IgD-negative memory B cell (primary cell): ENCODE results near the gene CARD9. TPM values are rescaled to one million over a fixed set of nuclear protein-coding genes. Genes with fewer than 3 reads are reported as not detected.
"Not testable (repeated sequence)": the region's sequence is repeated elsewhere in the genome, so short reads cannot be mapped to it uniquely, and the experiment has no call there.

ENCODE experiments used
- H3K27ac Mint-ChIP-seq, 3 donors: one replicate each; pipeline ENCODE4 v1.8.0; 2020 to 2022; ENCODE audit warnings: mild to moderate bottlenecking in 3 of 3, mixed read lengths in 3 of 3, moderate library complexity in 1 of 3
- H3K27me3 Mint-ChIP-seq: one replicate; pipeline ENCODE4 v1.8.0; 2021; ENCODE audit warnings: mixed read lengths
- H3K36me3 Mint-ChIP-seq: one replicate; pipeline ENCODE4 v1.8.0; 2020; ENCODE audit warnings: mild to moderate bottlenecking, mixed read lengths
- H3K4me1 Mint-ChIP-seq, 3 donors: one replicate each; pipeline ENCODE4 v1.8.0; 2020 to 2022; ENCODE audit warnings: mixed read lengths in 3 of 3, mild to moderate bottlenecking in 1 of 3
- H3K4me3 Mint-ChIP-seq, 4 donors: one replicate each; pipeline ENCODE4 v1.8.0; 2020 to 2022; ENCODE audit warnings: mild to moderate bottlenecking in 4 of 4, mixed read lengths in 4 of 4, moderate library complexity in 3 of 4
- H3K9me3 Mint-ChIP-seq, 3 donors: one replicate each; pipeline ENCODE4 v1.8.0; 2020 to 2021; ENCODE audit warnings: mixed read lengths in 3 of 3, mild to moderate bottlenecking in 1 of 3
- polyA plus RNA-seq: library from polyadenylated mRNA; unstranded; fragments of 300-500 nt; fragmentation: Illumina TruSeq; gene quantifications from one replicate; pipeline ENCODE4 v1.2.3, GENCODE V29; 2021

CARD9 gene
- polyA plus RNA-seq, 1 donor from 2014 or later: 0.26 TPM

DNA sequence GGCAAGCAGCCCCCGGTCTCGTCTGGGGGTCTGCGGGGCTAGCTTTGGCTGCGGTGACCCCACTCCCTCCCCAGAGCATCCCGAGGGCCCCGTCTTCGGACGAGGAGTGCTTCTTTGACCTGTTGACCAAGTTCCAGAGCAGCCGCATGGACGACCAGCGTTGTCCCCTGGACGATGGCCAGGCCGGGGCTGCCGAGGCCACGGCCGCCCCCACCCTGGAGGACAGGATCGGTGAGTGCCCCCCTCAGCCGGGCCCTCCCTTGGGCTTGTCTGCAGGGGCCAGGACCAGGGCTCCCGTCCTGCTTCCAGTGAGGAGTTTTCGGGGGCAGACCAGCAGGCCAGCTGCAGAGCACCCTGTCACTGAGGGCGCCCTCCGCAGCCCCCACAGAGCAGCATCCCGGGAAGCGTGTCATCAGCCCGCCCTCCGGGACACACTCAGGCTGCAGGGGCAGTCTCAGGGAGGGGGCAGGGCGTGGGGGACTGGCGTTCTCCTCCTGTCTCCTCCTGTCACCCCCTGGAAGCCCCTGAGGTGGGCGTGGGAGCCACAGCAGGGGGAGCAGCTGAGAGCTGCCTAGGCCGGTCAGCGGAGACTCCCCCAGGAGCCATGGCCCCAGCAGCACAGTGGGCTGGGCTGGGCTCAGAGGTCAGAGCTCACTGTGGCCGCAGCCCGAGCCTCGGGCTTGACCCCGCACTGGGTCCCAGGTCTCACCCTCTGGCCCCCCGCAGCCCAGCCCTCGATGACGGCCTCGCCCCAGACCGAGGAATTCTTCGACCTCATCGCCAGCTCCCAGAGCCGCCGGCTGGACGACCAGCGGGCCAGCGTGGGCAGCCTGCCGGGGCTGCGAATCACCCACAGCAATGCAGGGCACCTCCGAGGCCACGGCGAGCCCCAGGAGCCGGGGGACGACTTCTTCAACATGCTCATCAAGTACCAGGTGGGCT, 17.6 kb downstream of the CARD9 start:
- no peak overlapping the region for H3K4me3 Mint-ChIP-seq

DNA sequence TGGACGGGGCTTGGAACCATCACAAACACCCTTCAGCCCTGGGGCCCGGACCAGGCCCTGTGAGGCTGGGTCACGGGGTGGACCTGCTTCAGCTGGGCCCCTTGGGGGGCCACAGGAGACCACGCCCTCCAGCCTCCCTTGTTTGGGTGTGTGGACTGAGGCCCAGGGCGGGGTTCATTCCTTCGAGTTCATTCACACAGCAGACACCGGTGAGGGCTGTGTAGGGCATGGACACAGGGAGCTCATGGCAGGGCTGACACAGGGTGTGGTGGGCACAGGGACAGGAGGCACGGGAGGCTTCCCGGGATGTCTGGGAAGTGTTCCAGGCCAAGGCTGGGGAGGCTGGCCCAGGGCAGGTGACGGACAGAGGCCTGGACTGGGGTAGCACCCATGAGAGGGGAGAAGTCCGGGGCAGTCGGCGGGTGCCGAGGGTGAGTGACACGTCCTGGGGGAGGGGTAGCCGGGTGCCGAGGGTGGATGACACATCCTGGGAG, 18.8 kb downstream of the CARD9 start:
- no peaks in the 10 kb centered on the region for H3K36me3 Mint-ChIP-seq
- H3K27ac Mint-ChIP-seq: peak overlapping the region in 1 of 3 donors; percentile 16
- no peaks in the 10 kb centered on the region for H3K27me3 Mint-ChIP-seq
- H3K4me3 Mint-ChIP-seq: peak overlapping the region in 1 of 4 donors; percentile 60
- no peaks in the 10 kb centered on the region for H3K9me3 Mint-ChIP-seq
- no peaks in the 10 kb centered on the region for H3K4me1 Mint-ChIP-seq

More for the DNA sequence above, 17.6 kb downstream of the CARD9 start:
- no peaks in the 10 kb centered on the region for H3K36me3 Mint-ChIP-seq
- no peak overlapping the region for H3K27ac Mint-ChIP-seq
- no peaks in the 10 kb centered on the region for H3K9me3 Mint-ChIP-seq
- H3K27me3 Mint-ChIP-seq: no peaks in the 10 kb centered on the region
- no peaks in the 10 kb centered on the region for H3K4me1 Mint-ChIP-seq

DNA sequence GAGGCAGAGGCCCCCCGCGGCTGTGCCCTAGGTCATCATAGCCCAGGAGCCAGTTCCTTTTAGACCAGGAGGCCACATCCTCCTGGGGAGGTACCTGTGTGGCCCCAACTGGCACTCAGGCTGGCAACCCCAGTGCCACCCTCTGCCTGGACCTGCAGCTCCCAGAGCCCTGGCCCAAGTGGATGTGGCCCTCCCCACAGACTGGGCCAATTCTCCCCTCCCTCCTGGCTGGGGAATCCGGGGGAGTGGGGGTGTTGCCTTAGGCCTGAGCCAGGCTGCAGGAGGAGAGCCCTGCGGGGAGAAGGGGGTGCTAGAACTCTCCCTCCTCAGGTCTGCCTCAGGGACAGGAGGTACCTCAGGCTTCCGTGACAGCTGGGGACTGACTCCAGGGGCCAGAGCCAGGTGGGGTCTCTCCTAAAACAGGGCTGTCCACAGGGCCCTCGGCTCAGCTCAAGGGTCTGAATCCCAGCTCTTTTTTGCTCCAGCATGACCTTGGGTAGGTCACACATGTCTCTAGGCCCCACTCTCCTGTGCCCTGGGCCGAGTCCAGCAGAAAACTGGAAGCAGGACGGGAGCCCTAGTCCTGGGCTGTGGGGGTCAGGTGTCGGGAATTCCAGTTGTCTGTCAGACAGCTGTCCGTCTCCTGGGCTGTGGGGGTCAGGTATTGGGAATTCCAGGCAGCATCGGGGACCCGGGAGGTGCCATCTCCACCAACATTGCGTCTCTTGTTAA, 19.5 kb downstream of the CARD9 start:
- no peak overlapping the region for H3K27ac Mint-ChIP-seq
- H3K36me3 Mint-ChIP-seq: no peaks in the 10 kb centered on the region
- H3K4me3 Mint-ChIP-seq: no peak overlapping the region
- H3K4me1 Mint-ChIP-seq: no peaks in the 10 kb centered on the region
- H3K27me3 Mint-ChIP-seq: no peaks in the 10 kb centered on the region
- H3K9me3 Mint-ChIP-seq: no peaks in the 10 kb centered on the region

- Mint-ChIP-seq H3K4me3 (no peak overlapping the region), H3K27me3 (no peaks in the 10 kb centered on the region), H3K36me3 (no peaks in the 10 kb centered on the region), H3K27ac (no peak overlapping the region), H3K9me3 (no peaks in the 10 kb centered on the region), H3K4me1 (no peaks in the 10 kb centered on the region)
These were observed 20.4 kb downstream of the CARD9 start for GRCh38 chr9:136353088-136353487.

DNA sequence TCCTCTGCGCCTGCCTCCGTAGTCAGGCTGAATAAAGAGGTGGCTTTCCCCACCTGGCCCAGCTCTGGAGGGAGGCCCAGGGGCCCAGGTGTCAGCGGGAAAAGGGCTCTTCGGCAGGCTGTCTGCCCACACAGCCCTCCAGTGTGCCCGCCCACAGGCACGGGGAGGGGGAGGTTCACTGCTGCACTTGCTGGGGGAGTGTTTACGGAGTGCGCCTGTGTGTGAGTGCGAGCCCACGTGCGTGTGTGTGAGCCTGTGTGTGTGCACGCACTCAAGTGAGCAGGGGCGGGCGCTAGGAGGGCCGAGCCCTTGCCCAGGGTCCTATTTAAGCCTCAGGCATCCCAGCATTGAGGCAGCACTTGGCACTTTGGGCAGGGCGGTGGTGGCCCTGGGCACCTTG, 20.8 kb downstream of the CARD9 start:
- H3K27ac Mint-ChIP-seq: no peak overlapping the region

DNA sequence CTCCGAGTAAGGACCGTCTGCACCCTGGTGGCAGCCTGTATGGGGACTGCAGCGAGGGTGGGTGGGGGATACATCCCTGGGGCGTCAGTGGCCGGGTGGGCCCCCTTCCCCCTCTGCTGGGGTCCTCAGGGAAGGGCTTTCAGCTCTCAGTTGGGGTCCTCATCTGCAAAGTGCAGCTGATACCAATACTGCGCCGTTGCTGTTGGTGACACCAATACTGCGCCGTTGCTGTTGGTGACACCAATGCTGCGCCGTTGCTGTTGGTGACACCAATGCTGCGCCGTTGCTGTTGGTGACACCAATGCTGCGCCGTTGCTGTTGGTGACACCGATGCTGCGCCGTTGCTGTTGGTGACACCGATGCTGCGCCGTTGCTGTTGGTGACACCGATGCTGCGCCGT, 21.6 kb downstream of the CARD9 start:
- not testable (repeated sequence) for H3K4me3 Mint-ChIP-seq, H3K27ac Mint-ChIP-seq, H3K4me1 Mint-ChIP-seq, H3K9me3 Mint-ChIP-seq, H3K36me3 Mint-ChIP-seq, H3K27me3 Mint-ChIP-seq

More for the DNA sequence above, 20.8 kb downstream of the CARD9 start:
- H3K4me1 Mint-ChIP-seq: no peaks in the 10 kb centered on the region
- no peak overlapping the region for H3K4me3 Mint-ChIP-seq
- no peaks in the 10 kb centered on the region for H3K9me3 Mint-ChIP-seq
- H3K36me3 Mint-ChIP-seq: no peaks in the 10 kb centered on the region
- H3K27me3 Mint-ChIP-seq: no peaks in the 10 kb centered on the region

GRCh38 chr9:136351252-136351800, 22.1 kb downstream of the CARD9 start:
- H3K36me3 Mint-ChIP-seq: no peaks in the 10 kb centered on the region
- H3K27ac Mint-ChIP-seq: no peak overlapping the region
- no peaks in the 10 kb centered on the region for H3K4me1 Mint-ChIP-seq
- H3K9me3 Mint-ChIP-seq: no peaks in the 10 kb centered on the region
- no peak overlapping the region for H3K4me3 Mint-ChIP-seq
- no peaks in the 10 kb centered on the region for H3K27me3 Mint-ChIP-seq

GRCh38 chr9:136349546-136349945, 23.9 kb downstream of the CARD9 start:
- Mint-ChIP-seq H3K9me3 (no peaks in the 10 kb centered on the region), H3K4me3 (no peak overlapping the region), H3K27ac (no peak overlapping the region), H3K4me1 (no peaks in the 10 kb centered on the region), H3K36me3 (no peaks in the 10 kb centered on the region), H3K27me3 (no peaks in the 10 kb centered on the region)

GRCh38 chr9:136348691-136349090, 24.8 kb downstream of the CARD9 start:
- H3K4me1 Mint-ChIP-seq: no peaks in the 10 kb centered on the region
- no peaks in the 10 kb centered on the region for H3K27me3 Mint-ChIP-seq
- no peaks in the 10 kb centered on the region for H3K9me3 Mint-ChIP-seq
- H3K27ac Mint-ChIP-seq: no peak overlapping the region
- no peak overlapping the region for H3K4me3 Mint-ChIP-seq
- H3K36me3 Mint-ChIP-seq: no peaks in the 10 kb centered on the region

DNA sequence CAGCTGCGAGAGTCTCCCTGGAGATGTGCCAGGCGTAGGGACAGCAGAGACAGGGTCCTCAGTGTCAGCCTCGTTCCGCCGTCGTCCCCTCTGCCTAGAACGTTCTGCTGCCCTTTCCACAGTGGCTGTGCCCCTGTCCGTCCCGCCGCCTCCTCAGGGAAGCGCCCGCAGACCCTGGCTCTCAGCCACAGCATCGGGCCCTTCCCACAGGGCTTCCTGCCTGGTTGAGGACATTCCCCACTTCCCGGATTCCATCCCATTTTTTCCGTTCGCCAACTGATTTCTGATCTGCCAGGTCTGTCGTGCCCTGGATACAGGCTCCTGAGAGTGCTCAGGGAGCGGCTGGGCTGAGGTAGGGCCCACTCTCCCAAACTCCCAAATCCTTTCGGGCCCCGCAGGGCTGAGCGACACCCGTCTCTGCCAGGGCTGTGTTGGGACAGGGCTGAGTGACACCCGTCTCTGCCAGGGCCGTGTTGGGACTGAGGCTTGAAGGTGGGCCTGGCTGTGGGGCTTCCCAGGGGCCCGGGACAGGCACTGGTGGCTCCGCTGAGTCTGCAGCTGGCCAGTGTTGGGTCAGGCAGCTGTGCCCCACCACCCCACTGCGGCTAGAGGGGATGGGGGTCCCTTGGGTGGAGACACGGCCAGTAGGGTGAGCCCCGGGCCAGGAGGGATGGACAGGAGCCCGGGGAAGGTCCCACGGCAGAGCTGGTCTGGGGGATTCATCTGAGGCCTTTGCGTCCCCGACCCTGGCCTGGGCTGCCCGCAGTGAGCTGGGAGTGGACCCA, 25.8 kb downstream of the CARD9 start:
- no peaks in the 10 kb centered on the region for H3K9me3 Mint-ChIP-seq
- H3K4me3 Mint-ChIP-seq: no peak overlapping the region
- H3K36me3 Mint-ChIP-seq: no peaks in the 10 kb centered on the region
- no peak overlapping the region for H3K27ac Mint-ChIP-seq
- H3K4me1 Mint-ChIP-seq: no peaks in the 10 kb centered on the region
- no peaks in the 10 kb centered on the region for H3K27me3 Mint-ChIP-seq

- H3K4me3 Mint-ChIP-seq: no peak overlapping the region
- H3K4me1 Mint-ChIP-seq: no peaks in the 10 kb centered on the region
- no peaks in the 10 kb centered on the region for H3K27me3 Mint-ChIP-seq
- no peak overlapping the region for H3K27ac Mint-ChIP-seq
- no peaks in the 10 kb centered on the region for H3K36me3 Mint-ChIP-seq
- no peaks in the 10 kb centered on the region for H3K9me3 Mint-ChIP-seq
These were observed 26.5 kb downstream of the CARD9 start for GRCh38 chr9:136346927-136347465.

- no peaks in the 10 kb centered on the region for H3K27me3 Mint-ChIP-seq
- H3K4me3 Mint-ChIP-seq: no peak overlapping the region
- no peaks in the 10 kb centered on the region for H3K9me3 Mint-ChIP-seq
- no peak overlapping the region for H3K27ac Mint-ChIP-seq
- no peaks in the 10 kb centered on the region for H3K36me3 Mint-ChIP-seq
- H3K4me1 Mint-ChIP-seq: no peaks in the 10 kb centered on the region
These were observed 27.4 kb downstream of the CARD9 start for GRCh38 chr9:136346157-136346481.

DNA sequence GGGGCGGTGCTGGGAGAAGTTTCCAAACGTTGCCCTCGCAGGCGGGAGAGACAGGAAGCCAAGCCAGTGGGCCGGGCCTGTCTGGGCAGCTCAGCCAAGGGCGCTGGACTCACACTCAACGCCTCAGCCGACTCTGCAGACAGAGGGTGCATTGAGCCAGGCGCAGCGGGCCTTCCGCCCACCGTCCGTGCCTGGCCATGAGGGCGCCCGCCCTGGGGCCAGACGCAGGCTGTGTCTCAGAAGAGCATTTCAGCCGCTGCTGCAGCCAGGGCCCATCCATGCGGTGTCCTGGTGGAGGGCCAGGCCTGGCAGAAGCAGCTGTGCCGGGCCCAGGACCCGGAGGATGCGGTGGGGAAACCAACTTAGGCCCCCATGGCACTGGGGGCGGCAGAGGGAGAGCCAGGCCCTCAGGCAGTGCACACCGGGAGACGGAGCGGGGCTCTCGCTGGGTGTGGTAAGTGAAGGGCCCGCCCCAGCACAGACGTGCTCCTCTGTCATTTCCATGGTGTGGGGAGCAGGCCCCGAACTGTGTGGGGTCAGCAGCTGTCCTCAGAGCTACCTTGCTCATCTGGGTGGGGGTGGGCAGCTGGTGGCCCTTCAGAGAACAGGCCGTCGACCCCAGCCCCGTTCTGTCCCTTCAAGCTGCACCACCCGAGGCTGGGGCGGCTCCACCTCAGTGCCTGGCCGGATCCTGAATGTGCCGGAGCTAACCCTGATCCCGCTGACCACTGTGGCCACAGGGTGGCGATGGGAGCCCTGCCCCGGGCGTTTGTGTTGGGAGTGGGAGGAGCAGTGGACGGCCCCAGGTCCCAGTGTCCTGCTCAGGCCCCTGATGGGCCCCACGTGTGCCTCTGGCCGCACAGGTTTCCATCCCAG, 27.9 kb downstream of the CARD9 start:
- H3K4me3 Mint-ChIP-seq: no peak overlapping the region
- no peaks in the 10 kb centered on the region for H3K27me3 Mint-ChIP-seq
- no peak overlapping the region for H3K27ac Mint-ChIP-seq
- no peaks in the 10 kb centered on the region for H3K4me1 Mint-ChIP-seq
- H3K9me3 Mint-ChIP-seq: no peaks in the 10 kb centered on the region
- H3K36me3 Mint-ChIP-seq: no peaks in the 10 kb centered on the region
